ENCODE results near the gene TYW1.
"Not testable (repeated sequence)": the region's sequence is repeated elsewhere in the genome, so short reads cannot be mapped to it uniquely, and the experiment has no call there.

TYW1 gene

DNA sequence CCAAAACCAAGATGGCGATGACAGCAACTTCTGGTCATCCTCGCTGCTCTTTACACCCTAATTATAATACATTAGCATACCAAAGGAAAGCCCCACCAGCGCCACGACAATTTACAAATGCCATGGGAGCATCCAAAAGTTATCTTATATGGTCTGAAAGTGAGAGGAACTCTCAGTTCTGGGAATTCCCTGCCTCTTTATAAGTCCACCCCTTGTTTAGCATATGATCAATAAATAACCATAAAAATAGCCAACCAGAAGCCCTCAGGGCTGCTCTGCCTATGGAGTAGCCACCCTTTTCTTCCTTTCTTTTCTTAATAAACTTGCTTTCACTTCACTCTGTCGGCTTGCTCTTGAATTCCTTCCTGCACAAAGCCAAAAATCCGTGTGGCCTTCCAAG lies 262.7 kb downstream of the TYW1 start:
- DNase-seq: not testable (repeated sequence)

DNA sequence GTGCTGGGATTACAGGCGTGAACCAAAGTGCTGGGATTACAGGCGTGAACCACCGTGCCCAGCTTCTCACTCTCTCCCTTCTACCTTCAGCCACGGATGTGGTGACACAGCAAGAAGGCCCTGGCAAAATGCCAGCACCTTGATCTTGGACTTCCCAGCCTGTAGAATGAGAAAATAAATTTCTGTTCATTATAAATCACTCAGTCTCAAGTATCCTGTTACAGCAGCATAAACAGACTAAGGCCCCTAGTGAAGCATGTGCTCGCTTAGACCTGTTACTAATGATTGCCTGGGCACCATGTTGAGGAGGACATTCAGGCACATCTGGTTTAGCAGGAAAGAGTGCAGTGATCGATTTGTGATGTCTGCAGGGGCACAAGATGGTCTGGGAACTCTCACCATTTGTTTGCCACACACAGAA lies 263.5 kb downstream of the TYW1 start:
- peak; percentile 42 for DNase-seq

DNA sequence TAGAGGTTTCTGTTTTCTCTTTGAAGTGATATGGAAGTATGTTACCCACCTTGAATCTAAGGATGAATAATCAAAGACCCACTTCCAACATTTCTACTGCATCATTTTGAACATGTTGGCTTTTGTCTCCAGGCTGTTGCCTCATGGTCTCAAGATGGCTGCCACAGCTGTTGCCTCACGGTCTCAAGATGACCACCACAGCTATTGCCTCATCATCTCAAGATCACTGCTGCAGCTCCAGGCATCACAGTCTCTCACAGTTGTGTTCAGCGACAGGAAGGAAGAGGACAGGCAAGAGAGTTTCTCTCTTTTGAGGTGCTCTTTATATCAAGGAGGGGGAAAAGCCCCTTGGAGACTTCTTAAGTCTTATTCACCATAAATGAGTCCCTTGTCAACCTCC lies 267.4 kb downstream of the TYW1 start:
- not testable (repeated sequence) for DNase-seq

DNA sequence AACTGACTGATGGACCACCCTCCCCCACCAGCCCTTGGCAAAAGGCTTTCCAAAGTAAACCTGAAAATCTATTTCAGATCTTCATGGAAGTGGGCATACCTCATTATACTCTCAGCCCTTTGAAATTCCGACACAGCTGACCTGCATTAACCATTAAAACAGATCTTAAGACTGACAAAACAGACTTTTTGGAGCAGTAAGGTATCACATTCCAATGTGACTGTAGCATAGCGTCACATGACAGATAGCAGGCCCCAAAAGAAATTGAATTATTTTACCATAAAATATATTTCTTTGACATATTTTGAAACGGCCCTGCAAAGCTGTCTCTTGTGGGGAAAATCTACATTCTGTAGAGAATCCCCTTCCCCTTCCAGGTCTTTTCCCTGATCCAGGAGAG lies 269.4 kb downstream of the TYW1 start:
- not testable (repeated sequence) for DNase-seq

DNA sequence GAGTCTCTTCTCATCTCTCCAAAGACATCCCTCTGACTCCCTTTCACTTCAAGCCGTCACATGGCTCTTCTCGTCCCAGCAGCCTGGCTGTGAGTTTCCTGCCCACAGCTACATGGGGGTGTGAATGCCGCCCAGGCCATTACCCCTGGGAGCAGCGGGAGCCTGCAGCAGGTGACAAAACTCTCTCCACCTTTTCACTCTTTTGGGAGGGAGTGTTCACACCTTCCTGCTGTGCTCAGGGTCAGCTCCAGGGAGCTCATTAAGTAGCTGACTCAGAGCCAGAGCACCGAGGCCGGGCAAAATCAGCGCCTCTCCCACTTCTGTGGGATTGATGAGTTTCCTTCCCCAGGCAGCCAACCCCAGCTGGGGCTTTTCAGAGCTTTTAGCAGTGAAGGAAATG lies 271.3 kb downstream of the TYW1 start:
- DNase-seq: no peak

DNA sequence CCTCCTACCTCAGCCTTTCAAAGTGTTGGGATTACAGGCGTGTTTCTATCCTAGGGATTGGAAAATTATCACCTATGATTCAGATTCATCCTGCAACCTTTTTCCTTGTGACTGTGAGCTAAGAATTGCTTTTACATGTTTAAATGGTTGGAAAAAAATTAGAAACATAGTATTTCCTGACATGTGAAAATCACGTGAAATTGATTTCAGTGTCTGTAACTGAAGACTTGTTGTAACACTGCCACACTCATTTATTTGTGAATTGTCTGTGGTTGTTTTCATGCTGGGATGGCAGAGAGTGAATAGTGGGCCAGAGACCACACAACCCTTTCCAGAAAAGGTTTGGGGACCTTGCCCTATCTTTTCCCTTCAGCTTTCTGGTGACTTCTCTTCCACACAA lies 273.3 kb downstream of the TYW1 start:
- not testable (repeated sequence) for DNase-seq

Measured in RPMI8226 (cell line).